Large intestine (tissue), 3 donors: ENCODE data around the gene VWCE. TPM values are rescaled to one million over a fixed set of nuclear protein-coding genes. Genes with fewer than 3 reads are reported as not detected.

Experiments
- DNase-seq, 2 donors: peaks; one replicate each; pipeline versions ENCODE4 v3.0.0 to v3.0.0-alpha.2; 2013
- H3K27ac ChIP-seq: one replicate; pipeline ENCODE4 v1.5.1; 2013; ENCODE audit warnings: low read length
- H3K27me3 ChIP-seq: 2 replicates; pipeline ENCODE4 v1.6.1; 2013; ENCODE audit warnings: low read length; ENCODE audit not compliant: control insufficient read depth, insufficient read depth
- H3K36me3 ChIP-seq: 2 replicates; pipeline ENCODE4 v1.6.1; 2013; ENCODE audit warnings: low read length; ENCODE audit not compliant: control insufficient read depth, insufficient read depth
- H3K4me1 ChIP-seq: one replicate; pipeline ENCODE4 v1.6.1; 2013; ENCODE audit warnings: low read length; ENCODE audit not compliant: control insufficient read depth, insufficient read depth
- H3K4me3 ChIP-seq: one replicate; pipeline ENCODE4 v1.5.1; 2013; ENCODE audit warnings: low read length
- H3K9me3 ChIP-seq: one replicate; pipeline ENCODE4 v1.6.1; 2013; ENCODE audit warnings: mild to moderate bottlenecking, low read depth, low read length, moderate library complexity; ENCODE audit not compliant: control insufficient read depth
- WGBS: methylation state at CpG from one replicate; pipeline ENCODE4 v1.1.5; 2013; ENCODE audit warnings: low lambda C conversion rate; ENCODE audit not compliant: insufficient coverage; 5-methylcytosine and 5-hydroxymethylcytosine counted together
- polyA plus RNA-seq: library from polyadenylated mRNA; unstranded; fragments of 120-200 nt; gene quantifications from one replicate; pipeline ENCODE4 v1.2.1, GENCODE V29; 2013

VWCE gene
- polyA plus RNA-seq, 1 donor = 5.1 TPM

GRCh38 chr11:61298663-61299244, 3.6 kb upstream of the VWCE start:
- no CpG with 5 or more reads among the region's 4 CpGs for WGBS
- Histone ChIP-seq H3K4me3 (no peak overlapping the region), H3K27ac (no peak overlapping the region), H3K4me1 (peaks cover 28% of the 10 kb centered on the region), H3K9me3 (peaks cover 3% of the 10 kb centered on the region), H3K27me3 (peaks cover 8% of the 10 kb centered on the region), H3K36me3 (peaks cover 48% of the 10 kb centered on the region)
- DNase-seq = peak; percentile 58 to 81

DNA sequence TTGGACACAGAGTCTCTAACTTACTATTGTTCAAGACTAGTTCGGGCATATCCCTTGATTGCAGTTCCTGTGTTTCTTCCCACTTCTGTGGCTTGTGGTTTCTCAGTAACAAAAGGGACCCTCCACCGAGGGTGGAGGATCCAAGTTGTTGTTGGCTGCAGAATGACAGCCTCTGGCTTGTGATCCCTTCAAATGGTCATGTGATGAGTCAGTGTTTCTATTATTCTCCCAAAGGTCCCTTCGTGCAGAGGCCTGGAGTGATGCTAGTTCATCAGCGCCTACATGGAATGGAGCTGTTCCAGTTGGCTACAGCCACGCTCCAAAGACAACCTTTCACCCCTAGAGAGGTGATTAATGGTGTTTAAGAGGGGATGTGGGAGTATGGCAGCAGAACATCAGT, 2.6 kb upstream of the VWCE start:
- H3K36me3 ChIP-seq = peaks cover 39% of the 10 kb centered on the region
- peak in 1 of 2 donors; percentile 8 for DNase-seq
- no CpG with 5 or more reads among the region's 5 CpGs for WGBS
- no peak overlapping the region for H3K4me3 ChIP-seq
- peaks cover 3% of the 10 kb centered on the region for H3K9me3 ChIP-seq
- peaks cover 32% of the 10 kb centered on the region for H3K4me1 ChIP-seq
- H3K27me3 ChIP-seq = peaks cover 12% of the 10 kb centered on the region
- H3K27ac ChIP-seq = no peak overlapping the region

- Histone ChIP-seq H3K36me3 (peaks cover 35% of the 10 kb centered on the region), H3K27ac (no peak overlapping the region)
Measured at GRCh38 chr11:61297341-61297740, 2.2 kb upstream of the VWCE start.

DNA sequence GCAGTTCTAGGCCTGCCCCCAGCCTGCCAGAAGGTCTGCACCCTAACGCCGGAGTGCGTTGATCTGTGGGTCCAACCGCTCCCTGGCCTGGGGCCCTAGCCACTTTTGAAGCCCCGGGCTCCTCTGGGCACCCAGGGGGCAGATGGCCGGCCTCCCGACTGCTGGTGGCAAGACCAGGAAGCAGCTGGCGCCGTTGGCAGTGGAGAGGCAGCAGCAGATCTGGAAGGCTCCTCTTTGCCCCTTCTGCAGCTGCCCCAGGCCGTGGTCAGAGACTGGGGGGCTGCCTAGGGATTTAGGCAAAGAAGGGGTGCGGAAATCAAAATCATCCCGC, 445 bp upstream of the VWCE start:
- Histone ChIP-seq H3K36me3 (peaks cover 17% of the 10 kb centered on the region), H3K4me1 (peaks cover 32% of the 10 kb centered on the region), H3K9me3 (peaks cover 3% of the 10 kb centered on the region), H3K4me3 (peak overlapping the region; percentile 52), H3K27me3 (peaks cover 12% of the 10 kb centered on the region), H3K27ac (no peak overlapping the region)
- DNase-seq = no peak
- no CpG with 5 or more reads among the region's 12 CpGs for WGBS

More at GRCh38 chr11:61297341-61297740, 2.2 kb upstream of the VWCE start:
- Histone ChIP-seq H3K4me3 (no peak overlapping the region), H3K4me1 (peaks cover 32% of the 10 kb centered on the region), H3K9me3 (peaks cover 3% of the 10 kb centered on the region), H3K27me3 (peaks cover 12% of the 10 kb centered on the region)
- WGBS = 100% methylated on average over 1 of the region's 1 CpG
- DNase-seq = no peak

GRCh38 chr11:61293867-61294716, 1.0 kb downstream of the VWCE start:
- H3K4me3 ChIP-seq = peak overlapping the region; percentile 52
- WGBS = no CpG with 5 or more reads among the region's 60 CpGs
- H3K4me1 ChIP-seq = peaks cover 25% of the 10 kb centered on the region
- peaks cover 3% of the 10 kb centered on the region for H3K9me3 ChIP-seq
- DNase-seq = peak; percentile 44 to 66
- peaks cover 12% of the 10 kb centered on the region for H3K27me3 ChIP-seq
- no peak overlapping the region for H3K27ac ChIP-seq
- peaks cover 3% of the 10 kb centered on the region for H3K36me3 ChIP-seq

DNA sequence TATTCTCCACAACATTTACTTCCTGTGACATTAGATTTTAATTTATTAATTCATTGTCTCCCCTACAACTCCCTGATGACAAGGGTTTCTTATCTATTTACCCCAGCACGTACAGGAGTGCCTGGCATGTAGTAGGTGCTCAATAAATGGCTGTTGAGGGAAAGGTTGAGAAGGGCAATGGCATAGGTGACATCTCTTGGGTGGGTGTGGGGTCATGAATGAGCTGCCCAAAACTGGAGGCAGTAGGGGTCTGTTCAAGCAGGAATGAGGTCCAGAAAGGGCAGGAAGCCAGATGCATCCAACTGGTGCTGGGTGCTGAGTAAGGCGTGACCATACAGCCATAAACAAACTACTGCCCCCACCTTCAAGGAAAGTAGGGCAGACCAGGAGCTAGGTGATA, 2.8 kb downstream of the VWCE start:
- no peak overlapping the region for H3K27ac ChIP-seq
- H3K27me3 ChIP-seq = peaks cover 12% of the 10 kb centered on the region
- no peak overlapping the region for H3K4me3 ChIP-seq
- no peaks in the 10 kb centered on the region for H3K36me3 ChIP-seq
- no peak for DNase-seq
- WGBS = no CpG with 5 or more reads among the region's 2 CpGs
- H3K9me3 ChIP-seq = peaks cover 3% of the 10 kb centered on the region
- H3K4me1 ChIP-seq = peaks cover 17% of the 10 kb centered on the region

DNA sequence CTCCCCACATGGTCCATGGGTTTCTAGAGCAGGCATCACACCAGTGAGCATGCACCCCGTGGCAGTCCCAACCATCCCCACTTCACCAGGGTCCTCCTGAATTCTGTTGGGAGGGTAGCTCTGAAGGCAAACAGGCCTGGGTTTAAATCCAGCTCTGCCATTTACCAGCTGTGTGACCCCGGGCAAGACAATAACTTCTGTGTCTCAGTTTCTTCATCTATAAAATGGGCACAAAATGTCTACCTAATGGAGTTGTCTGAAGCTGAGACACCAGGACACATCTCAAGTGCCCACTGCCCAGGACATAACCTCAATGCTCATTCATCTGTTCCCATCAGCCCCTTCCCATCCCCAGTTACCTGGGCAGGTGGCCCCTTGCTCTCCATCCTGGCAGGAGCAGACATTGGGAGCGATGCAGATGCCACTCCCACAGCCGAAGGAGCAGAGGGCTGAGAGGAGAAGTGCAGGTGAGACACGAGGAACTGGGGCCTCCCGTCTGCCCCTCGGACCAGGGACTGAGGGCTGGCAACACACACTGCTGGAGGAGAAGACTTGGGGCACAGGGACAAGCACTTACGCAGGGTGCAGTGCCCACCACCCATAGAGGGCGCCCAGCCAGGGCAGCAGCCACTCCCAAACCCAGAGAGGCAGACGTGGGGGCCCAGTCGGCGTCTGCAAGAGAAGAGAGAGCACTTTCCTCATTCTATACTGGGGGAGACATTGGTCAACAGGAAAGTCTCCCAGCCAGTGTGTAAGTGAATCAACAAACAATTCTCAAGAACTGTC, 4.0 kb downstream of the VWCE start:
- no CpG with 5 or more reads among the region's 12 CpGs for WGBS
- H3K4me1 ChIP-seq = peaks cover 17% of the 10 kb centered on the region
- no peak overlapping the region for H3K4me3 ChIP-seq
- no peak for DNase-seq
- no peaks in the 10 kb centered on the region for H3K36me3 ChIP-seq
- peaks cover 12% of the 10 kb centered on the region for H3K27me3 ChIP-seq
- no peak overlapping the region for H3K27ac ChIP-seq
- H3K9me3 ChIP-seq = peaks cover 3% of the 10 kb centered on the region

GRCh38 chr11:61287338-61287977, 7.7 kb downstream of the VWCE start:
- no peak overlapping the region for H3K4me3 ChIP-seq
- H3K36me3 ChIP-seq = no peaks in the 10 kb centered on the region
- no peaks in the 10 kb centered on the region for H3K9me3 ChIP-seq
- no peak overlapping the region for H3K27ac ChIP-seq
- no peaks in the 10 kb centered on the region for H3K4me1 ChIP-seq
- no peaks in the 10 kb centered on the region for H3K27me3 ChIP-seq
- no CpG with 5 or more reads among the region's 14 CpGs for WGBS
- DNase-seq = no peak

- WGBS = 80% methylated on average over 1 of the region's 4 CpGs
- H3K27me3 ChIP-seq = no peaks in the 10 kb centered on the region
- H3K4me3 ChIP-seq = no peak overlapping the region
- no peaks in the 10 kb centered on the region for H3K4me1 ChIP-seq
- no peaks in the 10 kb centered on the region for H3K9me3 ChIP-seq
- no peaks in the 10 kb centered on the region for H3K36me3 ChIP-seq
- H3K27ac ChIP-seq = no peak overlapping the region
- no peak for DNase-seq
Measured at GRCh38 chr11:61283613-61284012, 11.5 kb downstream of the VWCE start.
